ENCODE results near the gene SPPL2B.

SPPL2B gene

GRCh38 chr19:2353159-2353886, 24.8 kb downstream of the SPPL2B start:
- Histone ChIP-seq H3K4me2 (ENCODE audit: low read depth, low read length, poor library complexity, severe bottlenecking) (no peak overlapping the region), H4K20me1 (ENCODE audit: low read depth, low read length) (no peaks in the 10 kb centered on the region), H3K9me2 (replicated peaks; ENCODE audit: insufficient read depth, low read length) (no peaks in the 10 kb centered on the region), H3K27ac (ENCODE audit: low read depth, low read length) (no peak overlapping the region), H3K9me3 (ENCODE audit: insufficient read depth, low read length) (no peaks in the 10 kb centered on the region), H3K36me3 (ENCODE audit: low read length) (no peaks in the 10 kb centered on the region), H3K27me3 (ENCODE audit: low read length) (no peaks in the 10 kb centered on the region), H3K4me3 (ENCODE audit: insufficient read depth, low read length, poor library complexity, severe bottlenecking) (no peak overlapping the region), H3F3A (ENCODE audit: insufficient read depth) (no peaks in the 10 kb centered on the region), H3K9ac (ENCODE audit: low read length) (no peak overlapping the region), H2AFZ (ENCODE audit: low read depth, low read length, severe bottlenecking) (no peak overlapping the region), H3K79me2 (ENCODE audit: insufficient read depth, low read length) (no peaks in the 10 kb centered on the region)
- no peak for TF ChIP-seq EZH2phosphoT487 (conservative IDR thresholded peaks at IDR 0.05; ENCODE audit: low read length)
- TF ChIP-seq CTCF (IDR thresholded peaks at IDR 0.05; ENCODE audit: insufficient read depth, low read length, poor library complexity, severe bottlenecking), result no peak

- Histone ChIP-seq H3K4me2 (ENCODE audit: low read depth, low read length, poor library complexity, severe bottlenecking) (no peak overlapping the region), H3F3A (ENCODE audit: insufficient read depth) (no peaks in the 10 kb centered on the region), H3K4me3 (ENCODE audit: insufficient read depth, low read length, poor library complexity, severe bottlenecking) (no peak overlapping the region), H3K27me3 (ENCODE audit: low read length) (no peaks in the 10 kb centered on the region), H3K36me3 (ENCODE audit: low read length) (no peaks in the 10 kb centered on the region), H3K27ac (ENCODE audit: low read depth, low read length) (no peak overlapping the region), H4K20me1 (ENCODE audit: low read depth, low read length) (no peaks in the 10 kb centered on the region), H3K9ac (ENCODE audit: low read length) (no peak overlapping the region), H2AFZ (ENCODE audit: low read depth, low read length, severe bottlenecking) (no peak overlapping the region), H3K9me2 (replicated peaks; ENCODE audit: insufficient read depth, low read length) (no peaks in the 10 kb centered on the region), H3K9me3 (ENCODE audit: insufficient read depth, low read length) (no peaks in the 10 kb centered on the region), H3K79me2 (ENCODE audit: insufficient read depth, low read length) (no peaks in the 10 kb centered on the region)
- no peak for TF ChIP-seq CTCF (IDR thresholded peaks at IDR 0.05; ENCODE audit: insufficient read depth, low read length, poor library complexity, severe bottlenecking)
- TF ChIP-seq EZH2phosphoT487 (conservative IDR thresholded peaks at IDR 0.05; ENCODE audit: low read length), result no peak
These were observed 25.6 kb downstream of the SPPL2B start for GRCh38 chr19:2353887-2354592.

- no peaks in the 10 kb centered on the region for H3K27me3 ChIP-seq (ENCODE audit: low read length)
- no peak overlapping the region for H3K9ac ChIP-seq (ENCODE audit: low read length)
- H3K9me3 ChIP-seq (ENCODE audit: insufficient read depth, low read length), result no peaks in the 10 kb centered on the region
- no peak overlapping the region for H2AFZ ChIP-seq (ENCODE audit: low read depth, low read length, severe bottlenecking)
- TF ChIP-seq CTCF (IDR thresholded peaks at IDR 0.05; ENCODE audit: insufficient read depth, low read length, poor library complexity, severe bottlenecking) (no peak), EZH2phosphoT487 (conservative IDR thresholded peaks at IDR 0.05; ENCODE audit: low read length) (no peak)
- no peaks in the 10 kb centered on the region for H3K9me2 ChIP-seq (replicated peaks; ENCODE audit: insufficient read depth, low read length)
- H3F3A ChIP-seq (ENCODE audit: insufficient read depth), result no peaks in the 10 kb centered on the region
- H4K20me1 ChIP-seq (ENCODE audit: low read depth, low read length), result no peaks in the 10 kb centered on the region
- no peak overlapping the region for H3K4me3 ChIP-seq (ENCODE audit: insufficient read depth, low read length, poor library complexity, severe bottlenecking)
- H3K36me3 ChIP-seq (ENCODE audit: low read length), result no peaks in the 10 kb centered on the region
- no peak overlapping the region for H3K27ac ChIP-seq (ENCODE audit: low read depth, low read length)
- no peaks in the 10 kb centered on the region for H3K79me2 ChIP-seq (ENCODE audit: insufficient read depth, low read length)
- no peak overlapping the region for H3K4me2 ChIP-seq (ENCODE audit: low read depth, low read length, poor library complexity, severe bottlenecking)
These were observed 26.2 kb downstream of the SPPL2B start for GRCh38 chr19:2354670-2355069.

Data from SU-DHL-6 (cell line).